A673 (cell line): ENCODE results near the gene TMEM100. TPM values are rescaled to one million over a fixed set of nuclear protein-coding genes. Genes with fewer than 3 reads are reported as not detected.

Experiments used
- BruUV-seq: library from RNA; stranded (reverse); fragments of 400-500 nt; replicated peaks from 2 replicates; lab custom pipeline; 2021; lab: Mats Ljungman, UMichigan
- CTCF ChIA-PET: fragments of 300-600 bp; sonication (Branson Sonifier 250); formaldehyde crosslinking; loops from one replicate; lab custom pipeline; 2022; ENCODE audit warnings: antibody characterized with exemption; lab: Charles Lee
- POLR2A ChIA-PET: fragments of 300-600 bp; sonication (Branson Sonifier 250); formaldehyde crosslinking; loops from one replicate; lab custom pipeline; 2022; ENCODE audit warnings: antibody characterized with exemption; ENCODE audit not compliant: low non-redundant PET; lab: Charles Lee
- DNase-seq: peaks from one replicate; pipeline ENCODE4 v3.0.0-alpha.2; 2015; ENCODE audit warnings: low spot score
- H3K27ac ChIP-seq: fragments of 200-600 bp; sonication (generic); 2 replicates; pipeline ENCODE4 v1.5.1; 2016; ENCODE audit warnings: mixed run types, low read depth, mild to moderate bottlenecking, mixed read lengths, antibody characterized with exemption, low read length; ENCODE audit not compliant: poor library complexity, severe bottlenecking
- H3K27me3 ChIP-seq: fragments of 200-600 bp; sonication (generic); replicated peaks from 2 replicates; pipeline ENCODE4 v1.6.1; 2017; ENCODE audit warnings: mixed run types, low read depth, mild to moderate bottlenecking, mixed read lengths, antibody characterized with exemption, low read length; ENCODE audit not compliant: insufficient read depth, poor library complexity
- H3K36me3 ChIP-seq: fragments of 200-600 bp; sonication (generic); 2 replicates; pipeline ENCODE4 v1.6.1; 2016; ENCODE audit warnings: mixed run types, mild to moderate bottlenecking, mixed read lengths, antibody characterized with exemption, low read length; ENCODE audit not compliant: insufficient read depth, poor library complexity, severe bottlenecking
- H3K4me1 ChIP-seq: fragments of 200-600 bp; sonication (generic); 2 replicates; pipeline ENCODE4 v1.6.1; 2017; ENCODE audit warnings: mixed run types, mild to moderate bottlenecking, mixed read lengths, antibody characterized with exemption, low read length; ENCODE audit not compliant: insufficient read depth, poor library complexity, severe bottlenecking
- H3K4me3 ChIP-seq: fragments of 200-600 bp; sonication (generic); 2 replicates; pipeline ENCODE4 v1.5.1; 2016; ENCODE audit warnings: low read depth, mixed run types, mild to moderate bottlenecking, mixed read lengths, low read length; ENCODE audit not compliant: poor library complexity, severe bottlenecking
- H3K9me3 ChIP-seq: fragments of 200-600 bp; sonication (generic); 2 replicates; pipeline ENCODE4 v1.6.1; 2016; ENCODE audit warnings: mixed run types, low read depth, mild to moderate bottlenecking, mixed read lengths, antibody characterized with exemption, low read length; ENCODE audit not compliant: poor library complexity, severe bottlenecking
- CTCF ChIP-seq: fragments of 300-800, 200-600 bp; sonication (generic); conservative IDR thresholded peaks from 2 replicates; pipeline ENCODE4 v1.5.1; 2017; ENCODE audit warnings: low read depth, mild to moderate bottlenecking, antibody characterized with exemption, low read length, moderate library complexity, mixed read lengths
- EZH2 ChIP-seq: fragments of 200-600 bp; sonication (generic); IDR thresholded peaks from 2 replicates; pipeline ENCODE4 v1.6.1; 2017; ENCODE audit warnings: borderline replicate concordance, low read depth, mild to moderate bottlenecking, mixed read lengths, antibody characterized with exemption, low read length; ENCODE audit not compliant: poor library complexity, severe bottlenecking
- intact Hi-C: fragments of 100-400 bp; cut with micrococcal nuclease; formaldehyde crosslinking; loops from one replicate; pipeline ENCODE4 v1.10.0; 2022; ENCODE audit not compliant: unreplicated experiment
- total RNA-seq: library from RNA; stranded (reverse); gene quantifications from 2 replicates; pipeline ENCODE4 v1.2.3, GENCODE V29; 2021

TMEM100 gene
- total RNA-seq, 1 experiment from 2014 or later, result 7.9 TPM

- peak; percentile 87 for DNase-seq
- Histone ChIP-seq H3K9me3 (no peaks in the 10 kb centered on the region), H3K4me3 (no peak overlapping the region), H3K27me3 (no peaks in the 10 kb centered on the region), H3K27ac (no peak overlapping the region), H3K36me3 (peaks cover 6% of the 10 kb centered on the region), H3K4me1 (peaks cover 25% of the 10 kb centered on the region)
- no TSS peak for BruUV-seq
- intact Hi-C loops, result loop anchor here (1.0 to 5.0 kb wide), 3 partner anchors 116 to 192 kb away; no protein-coding TSS in a partner anchor
- ChIA-PET POLR2A (no interaction called here), CTCF (interaction anchor here (0.6 to 2.4 kb wide), 7 partner anchors 14 to 266 kb away, joined by 3 to 12 read pairs (median 4); no protein-coding TSS in a partner anchor)
- TF ChIP-seq CTCF (peak; percentile 89), EZH2 (no peak)
Observed at GRCh38 chr17:55717898-55718735, 4.5 kb downstream of the TMEM100 start.

- intact Hi-C loops, result loop anchor here (5.0 kb wide), 1 partner anchor 115 kb away; no protein-coding TSS in a partner anchor
- no TSS peak for BruUV-seq
- ChIA-PET CTCF (interaction anchor here (0.6 to 2.4 kb wide), 7 partner anchors 15 to 266 kb away, joined by 3 to 12 read pairs (median 4); no protein-coding TSS in a partner anchor), POLR2A (no interaction called here)
- DNase-seq, result no peak
- TF ChIP-seq EZH2 (no peak), CTCF (no peak)
- H3K4me1 ChIP-seq, result peaks cover 23% of the 10 kb centered on the region
- no peaks in the 10 kb centered on the region for H3K9me3 ChIP-seq
- H3K27me3 ChIP-seq, result no peaks in the 10 kb centered on the region
- no peak overlapping the region for H3K4me3 ChIP-seq
- peaks cover 6% of the 10 kb centered on the region for H3K36me3 ChIP-seq
- no peak overlapping the region for H3K27ac ChIP-seq
Observed at GRCh38 chr17:55717432-55717831, 5.2 kb downstream of the TMEM100 start.

GRCh38 chr17:55710829-55711496 is 11.7 kb downstream of the TMEM100 start:
- no peak overlapping the region for H3K4me3 ChIP-seq
- H3K4me1 ChIP-seq, result peaks cover 38% of the 10 kb centered on the region
- H3K27me3 ChIP-seq, result no peaks in the 10 kb centered on the region
- TF ChIP-seq EZH2 (no peak), CTCF (no peak)
- no peaks in the 10 kb centered on the region for H3K9me3 ChIP-seq
- BruUV-seq, result no TSS peak
- H3K27ac ChIP-seq, result peak overlapping the region; percentile 23
- intact Hi-C loops, result loop anchor here (5.0 kb wide), 1 partner anchor 64 kb away; no protein-coding TSS in a partner anchor
- POLR2A ChIA-PET, result no interaction called here
- no peak for DNase-seq
- CTCF ChIA-PET, result no interaction called here
- H3K36me3 ChIP-seq, result no peaks in the 10 kb centered on the region
